K562 (cell line): Measurements from ENCODE around the gene MUC5AC. TPM values are rescaled to one million over a fixed set of nuclear protein-coding genes. Genes with fewer than 3 reads are reported as not detected.

Experiments
- ATAC-seq: fragments of 200-7000 bp; cut with Tn5 transposase; 3 replicates; pipeline ENCODE4 v1.9.1; 2020; ENCODE audit warnings: moderate library complexity
- BruUV-seq: library from RNA; stranded (reverse); fragments of 400-500 nt; replicated peaks from 2 replicates; lab custom pipeline; 2021; lab: Mats Ljungman, UMichigan
- CTCF ChIA-PET: fragments of 300-600 bp; formaldehyde crosslinking; extraction: SDS; loops from one replicate; lab custom pipeline; 2021; ENCODE audit warnings: low intra/inter-chr PET ratio; lab: Yijun Ruan, JAX
- POLR2A ChIA-PET: fragments of 300-600, 350-650 bp; sonication (Branson Sonifier 250); formaldehyde crosslinking; extraction: SDS; loops from one replicate; lab custom pipeline; 2021; ENCODE audit warnings: antibody characterized with exemption, inconsistent platforms; lab: Yijun Ruan, JAX
- DNase-seq, 4 experiments: peaks; one replicate each; pipeline versions ENCODE4 v3.0.0 to v3.0.0-alpha.2; 2011 to 2018; ENCODE audit warnings: low spot score in 3 of 4, mixed read lengths in 3 of 4; ENCODE audit errors: extremely low read depth in 1 of 4
- FAIRE-seq: peaks from 2 replicates; lab custom pipeline; 2011; peaks lifted over from hg19 to GRCh38; lab: Jason Lieb, UNC
- H2AFZ ChIP-seq: 2 replicates; pipeline ENCODE4 v1.6.0; 2011; ENCODE audit warnings: low read depth, low read length, control low read depth, inconsistent platforms
- H3K27ac ChIP-seq: fragments of 200-600 bp; 3 replicates; pipeline ENCODE4 v1.8.0; 2011; ENCODE audit warnings: low read depth, mild to moderate bottlenecking, control low read depth, inconsistent platforms, low read length, moderate library complexity, mixed read lengths; ENCODE audit errors: extremely low read depth
- H3K27me3 ChIP-seq, 2 experiments: fragments of 300-600 bp in 1 of 2; 2 replicates in 1 of 2; 3 replicates in 1 of 2; pipeline versions ENCODE4 v1.6.0 to v1.8.0; 2011; ENCODE audit warnings: inconsistent platforms in 2 of 2, low read length in 2 of 2, mild to moderate bottlenecking in 1 of 2, mixed read lengths in 1 of 2, moderate library complexity in 1 of 2; ENCODE audit not compliant: control insufficient read depth in 2 of 2, insufficient read depth in 2 of 2
- H3K36me3 ChIP-seq: fragments of 300-600 bp; 3 replicates; pipeline ENCODE4 v1.8.0; 2011; ENCODE audit warnings: mild to moderate bottlenecking, low read length, inconsistent platforms; ENCODE audit not compliant: control insufficient read depth, insufficient read depth
- H3K4me1 ChIP-seq, 2 experiments: fragments of 200-600 bp in 1 of 2; replicated peaks in 1 of 2; 2 replicates in 1 of 2; 3 replicates in 1 of 2; pipeline versions ENCODE4 v1.5.1 to v1.8.0; 2011; ENCODE audit warnings: inconsistent platforms in 2 of 2, low read length in 2 of 2, mild to moderate bottlenecking in 1 of 2, mixed read lengths in 1 of 2, moderate library complexity in 1 of 2; ENCODE audit not compliant: control insufficient read depth in 2 of 2, insufficient read depth in 2 of 2
- H3K4me2 ChIP-seq: 2 replicates; pipeline ENCODE4 v1.6.1; 2011; ENCODE audit warnings: low read length, control low read depth, inconsistent platforms, mixed read lengths; ENCODE audit not compliant: insufficient read depth
- H3K4me3 ChIP-seq: fragments of 200-600 bp; sonication (generic), shearing (Covaris generic); 2 replicates; pipeline ENCODE4 v1.5.1; 2016; ENCODE audit warnings: control low read depth, inconsistent platforms
- H3K79me2 ChIP-seq: fragments of 200-600 bp; 3 replicates; pipeline ENCODE4 v1.8.0; 2011; ENCODE audit warnings: low read length, inconsistent platforms; ENCODE audit not compliant: control insufficient read depth, insufficient read depth
- H3K9ac ChIP-seq, 2 experiments: 2 replicates each; pipeline versions ENCODE4 v1.6.0 to v1.6.1; 2011; ENCODE audit warnings: low read depth in 2 of 2, low read length in 2 of 2, control low read depth in 1 of 2, inconsistent platforms in 1 of 2, mild to moderate bottlenecking in 1 of 2, mixed read lengths in 1 of 2; ENCODE audit not compliant: insufficient read depth in 1 of 2
- H3K9me1 ChIP-seq: one replicate; pipeline ENCODE4 v1.6.0; 2011; ENCODE audit warnings: inconsistent platforms, mild to moderate bottlenecking, low read length, moderate library complexity; ENCODE audit not compliant: control insufficient read depth, insufficient read depth
- H3K9me3 ChIP-seq: replicated peaks from 2 replicates; pipeline ENCODE4 v1.5.1; 2011; ENCODE audit warnings: low read depth, low read length, inconsistent platforms; ENCODE audit not compliant: control insufficient read depth, insufficient read depth
- H4K20me1 ChIP-seq: replicated peaks from 2 replicates; pipeline ENCODE4 v1.6.1; 2011; ENCODE audit warnings: low read length, inconsistent platforms, mixed read lengths; ENCODE audit not compliant: control insufficient read depth, insufficient read depth
- BRF1 ChIP-seq: IDR thresholded peaks from 3 replicates; pipeline ENCODE4 v1.6.1; 2011; ENCODE audit warnings: borderline replicate concordance, mild to moderate bottlenecking; ENCODE audit not compliant: insufficient read length; ENCODE audit errors: extremely low read depth
- CBX1 ChIP-seq: sonication (generic); IDR thresholded peaks from 2 replicates; pipeline ENCODE4 v1.6.1; 2016; ENCODE audit warnings: antibody characterized with exemption, low read depth, mild to moderate bottlenecking
- EHMT2 ChIP-seq: fragments of 450-650 bp; IDR thresholded peaks from 2 replicates; pipeline ENCODE4 v1.6.1; 2018; ENCODE audit warnings: antibody characterized with exemption
- FOSL1 ChIP-seq: fragments of 200-800 bp; sonication (Bioruptor generic); conservative IDR thresholded peaks from 2 replicates; pipeline ENCODE4 v1.6.1; 2016; ENCODE audit warnings: missing genetic modification characterization, missing compliant biosample characterization
- GABPB2 ChIP-seq: fragments of 250-450 bp; sonication (Bioruptor Pico); conservative IDR thresholded peaks from 2 replicates; pipeline ENCODE4 v1.5.1; 2021; ENCODE audit warnings: mild to moderate bottlenecking
- MAZ ChIP-seq, 2 experiments: fragments of 450-650 bp in 1 of 2; sonication (generic) in 1 of 2; formaldehyde crosslinking; IDR thresholded peaks in 1 of 2; conservative IDR thresholded peaks in 1 of 2; 2 replicates each; pipeline versions ENCODE4 v1.4.0 to v1.5.0; 2020; ENCODE audit warnings: mild to moderate bottlenecking in 1 of 2, missing genetic modification reagents in 1 of 2
- PHB ChIP-seq: fragments of 250-450 bp; sonication (Bioruptor Pico); IDR thresholded peaks from 2 replicates; pipeline ENCODE4 v1.5.0; 2021
- PTRF ChIP-seq: fragments of 450-650 bp; IDR thresholded peaks from 2 replicates; pipeline ENCODE4 v1.6.1; 2016; ENCODE audit warnings: mild to moderate bottlenecking, missing genetic modification characterization, missing compliant biosample characterization
- RFX5 ChIP-seq: IDR thresholded peaks from 2 replicates; pipeline ENCODE4 v1.6.1; 2011; ENCODE audit warnings: low read depth, mild to moderate bottlenecking, improper control_type of control experiment, low read length
- SNRNP70 ChIP-seq: fragments of 200-400 bp; formaldehyde crosslinking; optimal IDR thresholded peaks from 2 replicates; pipeline ENCODE3; 2017; ENCODE audit warnings: low read depth, low read length
- SP2 ChIP-seq: IDR thresholded peaks from 2 replicates; pipeline ENCODE4 v1.6.1; 2011; ENCODE audit warnings: mild to moderate bottlenecking, low read depth, low read length, moderate library complexity; ENCODE audit not compliant: poor library complexity, severe bottlenecking; ENCODE audit errors: extremely low read depth
- SRSF9 ChIP-seq: fragments of 200-400 bp; formaldehyde crosslinking; IDR thresholded peaks from 2 replicates; pipeline ENCODE4 v1.6.1; 2017; ENCODE audit warnings: low read depth, low read length, borderline replicate concordance
- WHSC1 ChIP-seq: IDR thresholded peaks from one replicate; pipeline ENCODE4 v1.6.1; 2012; ENCODE audit warnings: low read length, control low read depth, inconsistent platforms
- ZNF24 ChIP-seq: fragments of 450-650 bp; IDR thresholded peaks from 2 replicates; pipeline ENCODE4 v1.6.1; 2016
- WGBS: fragments of 100-300 bp; shearing (Covaris generic); methylation state at CpG from one replicate; pipeline ENCODE4 v1.1.6; 2016; ENCODE audit warnings: low coverage, mixed read lengths; ENCODE audit not compliant: insufficient coverage; ENCODE audit errors: missing lambda C conversion rate; 5-methylcytosine and 5-hydroxymethylcytosine counted together
- in situ Hi-C: fragments of 300-500 bp; cut with MboI; formaldehyde crosslinking; loops from 4 replicates; pipeline ENCODE4 v1.15.0; 2018; ENCODE audit warnings: inconsistent platforms, mixed read lengths
- intact Hi-C: fragments of 100-400 bp; cut with micrococcal nuclease; formaldehyde crosslinking; loops from 2 replicates; pipeline ENCODE4 v1.14.2; 2022
- polyA plus RNA-seq, 8 experiments: library from polyadenylated mRNA; depleted of rRNA in 4 of 8; stranded (reverse) in 5 of 8; unstranded in 3 of 8; fragments of >200 nt; fragmentation: Nextera tagmentation in 2 of 8; fragmentation: Illumina TruSeq in 1 of 8; extraction: Ambion mirVana in 2 of 8; extraction: Trizol in 1 of 8; gene quantifications; 2 replicates each; pipeline versions ENCODE4 v1.2.1 to v1.2.3, GENCODE V29; 2011 to 2014; ENCODE audit warnings: inconsistent platforms in 1 of 8, missing spikeins in 1 of 8
- total RNA-seq, 7 experiments: library from RNA; depleted of rRNA in 6 of 7; stranded (reverse); fragments of >200 nt in 6 of 7; fragmentation: Illumina TruSeq in 2 of 7; extraction: Trizol in 2 of 7; gene quantifications; 2 replicates each; pipeline versions ENCODE4 v1.2.1 to v1.2.3, GENCODE V29; 2011 to 2021; ENCODE audit warnings: low replicate concordance in 1 of 7
- TF ChIP-seq, protein P1 (sequence below), 2 experiments: fragments of 450-650 bp; IDR thresholded peaks; 2 replicates each; pipeline ENCODE4 v1.6.1; 2016
- TF ChIP-seq, protein P2 (sequence below): fragments of 450-650 bp; IDR thresholded peaks from 2 replicates; pipeline ENCODE4 v1.6.1; 2018; ENCODE audit not compliant: partially characterized antibody
- TF ChIP-seq, protein P3 (sequence below): fragments of 450-650 bp; IDR thresholded peaks from 2 replicates; pipeline ENCODE4 v1.6.1; 2018; ENCODE audit warnings: mild to moderate bottlenecking, low read depth; ENCODE audit not compliant: partially characterized antibody

MUC5AC gene
- total and polyA plus RNA-seq, 9 of the 15 experiments (the other 6 are each of a cell fraction or from before 2014, with no cell fraction given), result not detected

DNA sequence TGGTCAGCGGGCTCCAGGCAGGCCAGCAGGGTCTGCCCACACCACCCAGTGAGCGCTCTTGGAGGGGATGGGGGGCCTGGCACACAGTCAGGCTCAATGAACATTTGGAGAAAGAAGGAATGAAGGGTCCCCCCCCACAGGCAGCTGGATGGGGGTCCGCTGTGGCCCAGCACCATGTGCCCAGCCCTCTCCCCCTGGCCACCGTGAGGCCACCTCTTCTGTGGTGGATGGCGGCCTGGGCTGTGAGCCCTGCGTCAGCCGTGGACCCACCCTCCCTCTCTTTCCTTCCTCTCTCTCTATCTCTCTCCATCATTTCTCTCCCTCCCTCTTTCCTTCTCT is 35.1 kb upstream of the MUC5AC start:
- no peak for TF ChIP-seq PTRF (tag)
- TF ChIP-seq, protein P1, sequence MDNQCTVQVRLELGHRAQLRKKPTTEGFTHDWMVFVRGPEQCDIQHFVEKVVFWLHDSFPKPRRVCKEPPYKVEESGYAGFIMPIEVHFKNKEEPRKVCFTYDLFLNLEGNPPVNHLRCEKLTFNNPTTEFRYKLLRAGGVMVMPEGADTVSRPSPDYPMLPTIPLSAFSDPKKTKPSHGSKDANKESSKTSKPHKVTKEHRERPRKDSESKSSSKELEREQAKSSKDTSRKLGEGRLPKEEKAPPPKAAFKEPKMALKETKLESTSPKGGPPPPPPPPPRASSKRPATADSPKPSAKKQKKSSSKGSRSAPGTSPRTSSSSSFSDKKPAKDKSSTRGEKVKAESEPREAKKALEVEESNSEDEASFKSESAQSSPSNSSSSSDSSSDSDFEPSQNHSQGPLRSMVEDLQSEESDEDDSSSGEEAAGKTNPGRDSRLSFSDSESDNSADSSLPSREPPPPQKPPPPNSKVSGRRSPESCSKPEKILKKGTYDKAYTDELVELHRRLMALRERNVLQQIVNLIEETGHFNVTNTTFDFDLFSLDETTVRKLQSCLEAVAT (IDR thresholded peaks at IDR 0.05), result no peak
- no peak for TF ChIP-seq SNRNP70
- TF ChIP-seq GABPB2 (CRISPR knock-in tag), result no peak
- TF ChIP-seq SP2, result no peak
- TF ChIP-seq SRSF9, result no peak
- TF ChIP-seq PHB (CRISPR knock-in tag), result no peak
- TF ChIP-seq ZNF24, result no peak
- TF ChIP-seq, protein P2, sequence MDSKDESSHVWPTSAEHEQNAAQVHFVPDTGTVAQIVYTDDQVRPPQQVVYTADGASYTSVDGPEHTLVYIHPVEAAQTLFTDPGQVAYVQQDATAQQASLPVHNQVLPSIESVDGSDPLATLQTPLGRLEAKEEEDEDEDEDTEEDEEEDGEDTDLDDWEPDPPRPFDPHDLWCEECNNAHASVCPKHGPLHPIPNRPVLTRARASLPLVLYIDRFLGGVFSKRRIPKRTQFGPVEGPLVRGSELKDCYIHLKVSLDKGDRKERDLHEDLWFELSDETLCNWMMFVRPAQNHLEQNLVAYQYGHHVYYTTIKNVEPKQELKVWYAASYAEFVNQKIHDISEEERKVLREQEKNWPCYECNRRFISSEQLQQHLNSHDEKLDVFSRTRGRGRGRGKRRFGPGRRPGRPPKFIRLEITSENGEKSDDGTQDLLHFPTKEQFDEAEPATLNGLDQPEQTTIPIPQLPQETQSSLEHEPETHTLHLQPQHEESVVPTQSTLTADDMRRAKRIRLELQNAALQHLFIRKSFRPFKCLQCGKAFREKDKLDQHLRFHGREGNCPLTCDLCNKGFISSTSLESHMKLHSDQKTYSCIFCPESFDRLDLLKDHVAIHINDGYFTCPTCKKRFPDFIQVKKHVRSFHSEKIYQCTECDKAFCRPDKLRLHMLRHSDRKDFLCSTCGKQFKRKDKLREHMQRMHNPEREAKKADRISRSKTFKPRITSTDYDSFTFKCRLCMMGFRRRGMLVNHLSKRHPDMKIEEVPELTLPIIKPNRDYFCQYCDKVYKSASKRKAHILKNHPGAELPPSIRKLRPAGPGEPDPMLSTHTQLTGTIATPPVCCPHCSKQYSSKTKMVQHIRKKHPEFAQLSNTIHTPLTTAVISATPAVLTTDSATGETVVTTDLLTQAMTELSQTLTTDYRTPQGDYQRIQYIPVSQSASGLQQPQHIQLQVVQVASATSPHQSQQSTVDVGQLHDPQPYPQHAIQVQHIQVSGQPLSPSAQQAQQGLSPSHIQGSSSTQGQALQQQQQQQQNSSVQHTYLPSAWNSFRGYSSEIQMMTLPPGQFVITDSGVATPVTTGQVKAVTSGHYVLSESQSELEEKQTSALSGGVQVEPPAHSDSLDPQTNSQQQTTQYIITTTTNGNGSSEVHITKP, result no peak
- no peak for TF ChIP-seq MAZ (CRISPR knock-in tag; conservative IDR thresholded peaks at IDR 0.05 in 1 of 2, IDR thresholded peaks at IDR 0.05 in 1 of 2)
- TF ChIP-seq BRF1, result no peak
- TF ChIP-seq FOSL1 (tag), result no peak
- TF ChIP-seq EHMT2, result no peak
- TF ChIP-seq RFX5, result no peak
- no peak for TF ChIP-seq CBX1
- TF ChIP-seq, protein P3, sequence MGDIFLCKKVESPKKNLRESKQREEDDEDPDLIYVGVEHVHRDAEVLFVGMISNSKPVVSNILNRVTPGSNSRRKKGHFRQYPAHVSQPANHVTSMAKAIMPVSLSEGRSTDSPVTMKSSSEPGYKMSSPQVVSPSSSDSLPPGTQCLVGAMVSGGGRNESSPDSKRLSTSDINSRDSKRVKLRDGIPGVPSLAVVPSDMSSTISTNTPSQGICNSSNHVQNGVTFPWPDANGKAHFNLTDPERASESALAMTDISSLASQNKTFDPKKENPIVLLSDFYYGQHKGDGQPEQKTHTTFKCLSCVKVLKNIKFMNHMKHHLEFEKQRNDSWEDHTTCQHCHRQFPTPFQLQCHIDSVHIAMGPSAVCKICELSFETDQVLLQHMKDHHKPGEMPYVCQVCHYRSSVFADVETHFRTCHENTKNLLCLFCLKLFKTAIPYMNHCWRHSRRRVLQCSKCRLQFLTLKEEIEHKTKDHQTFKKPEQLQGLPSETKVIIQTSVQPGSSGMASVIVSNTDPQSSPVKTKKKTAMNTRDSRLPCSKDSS, result no peak
- TF ChIP-seq WHSC1, result no peak
- 0% methylated on average over 7 of the region's 7 CpGs for WGBS
- Histone ChIP-seq H3K4me3 (no peak overlapping the region), H3K4me2 (no peak overlapping the region), H3K79me2 (no peaks in the 10 kb centered on the region), H3K4me1 (peaks cover 0 to 9% of the 10 kb centered on the region in 2 experiments; a peak in 1 of 5 replicates), H3K9me3 (no peaks in the 10 kb centered on the region; the same call in 1 of the 2 replicates), H3K36me3 (no peaks in the 10 kb centered on the region), H3K27ac (no peak overlapping the region), H3K27me3 (peaks cover 0 to 22% of the 10 kb centered on the region in 2 experiments; a peak in 2 of 5 replicates), H3K9me1 (no peaks in the 10 kb centered on the region), H2AFZ (no peak overlapping the region), H4K20me1 (no peaks in the 10 kb centered on the region), H3K9ac (no peak overlapping the region)
- no TSS peak for BruUV-seq
- ATAC-seq (no peak), FAIRE-seq (no peak), DNase-seq (no peak)
- in situ Hi-C loops (no loop called here), intact Hi-C loops (no loop called here)
- CTCF ChIA-PET, result interaction anchor here (0.6 kb wide), 1 partner anchor 528 kb away, joined by 3 read pairs; no protein-coding TSS in a partner anchor
- POLR2A ChIA-PET, result no interaction called here
